Right lobe of liver (tissue), 6 donors: Measurements from ENCODE around the gene HTRA3. TPM values are rescaled to one million over a fixed set of nuclear protein-coding genes. Genes with fewer than 3 reads are reported as not detected.
A peak's percentile ranks its signal among the peaks of the same experiment; 100 is the strongest.

Experiments
- ATAC-seq, 4 donors: fragments of 200-7000 bp; cut with Tn5 transposase; one replicate each; pipeline ENCODE4 v1.9.1; 2020; ENCODE audit warnings: mild to moderate bottlenecking in 4 of 4, moderate library complexity in 4 of 4
- DNase-seq, 3 donors: peaks; one replicate each; pipeline ENCODE4 v3.0.0-alpha.2; 2020
- H3K27ac ChIP-seq, 3 donors: fragments of 200-600 bp; one replicate each; pipeline ENCODE4 v1.8.0; 2022
- H3K27me3 ChIP-seq, 2 donors: fragments of 200-600 bp; one replicate each; pipeline ENCODE4 v1.8.0; 2022
- H3K36me3 ChIP-seq, 4 donors: fragments of 200-600 bp; sonication (generic) in 1 of 4; one replicate each; pipeline versions ENCODE4 v1.5.1 to v1.8.0; 2017 to 2022; ENCODE audit warnings: control low read depth in 1 of 4
- H3K4me1 ChIP-seq, 4 donors: fragments of 200-600 bp; sonication (generic) in 1 of 4; one replicate each; pipeline versions ENCODE4 v1.5.1 to v1.8.0; 2017 to 2022; ENCODE audit warnings: control low read depth in 1 of 4
- H3K4me3 ChIP-seq, 3 donors: fragments of 200-600 bp; one replicate each; pipeline ENCODE4 v1.8.0; 2022
- H3K9me3 ChIP-seq, 4 donors: fragments of 200-600 bp; sonication (generic) in 1 of 4; one replicate each; pipeline versions ENCODE4 v1.5.1 to v1.8.0; 2017 to 2022; ENCODE audit warnings: control low read depth in 1 of 4
- CTCF ChIP-seq, 4 donors: fragments of 200-600 bp in 3 of 4; fragments of 450-650 bp in 1 of 4; IDR thresholded peaks; one replicate each; pipeline versions ENCODE4 v1.5.1 to v1.8.0; 2016 to 2022; ENCODE audit warnings: antibody characterized with exemption in 4 of 4, mild to moderate bottlenecking in 2 of 4
- POLR2A ChIP-seq: fragments of 450-650 bp; IDR thresholded peaks from one replicate; pipeline ENCODE4 v1.6.1; 2017; ENCODE audit warnings: antibody characterized with exemption, mild to moderate bottlenecking
- WGBS: methylation state at CpG from one replicate; pipeline ENCODE4 v1.1.6; 2018; ENCODE audit warnings: low coverage, low lambda C conversion rate; ENCODE audit not compliant: insufficient coverage; ENCODE audit errors: missing lambda C conversion rate; 5-methylcytosine and 5-hydroxymethylcytosine counted together
- intact Hi-C, 2 donors: fragments of 100-400 bp; cut with DNase I; formaldehyde crosslinking; loops; one replicate each; pipeline versions ENCODE4 v1.11.2 to v1.14.1; 2022
- total RNA-seq, 6 experiments: library from RNA; depleted of rRNA in 2 of 6; stranded (reverse); fragments of >200 nt in 2 of 6; fragmentation: NEBNext Ultra II Directional in 3 of 6; extraction: Animal tissue kit (Norgen Biotek cat#: 25700) in 3 of 6; gene quantifications; one replicate each; pipeline versions ENCODE4 v1.1.0 to v1.2.4, GENCODE V29; 2016 to 2023
- donor health status: DM: no; HTN: yes; CAD: no.
- donor health status: DM: no; HTN: no; CAD: no.
- donor health status: DM: no; HTN: no; CAD: no.
- donor health status: DM: no; HTN: yes; CAD: no.
- donor health status: DM: no; HTN: yes; CAD: no.

HTRA3 gene
- total RNA-seq, 6 experiments from 2014 or later, result 0.32 to 1.6 (median 1.0) TPM

GRCh38 chr4:8230033-8230432 is 39.5 kb upstream of the HTRA3 start:
- Histone ChIP-seq H3K27me3 (no peaks in the 10 kb centered on the region), H3K36me3 (peaks cover 0 to 23% (median 13%) of the 10 kb centered on the region in 4 donors), H3K27ac (no peak overlapping the region), H3K4me3 (no peak overlapping the region), H3K4me1 (peaks cover 0 to 17% (median 9%) of the 10 kb centered on the region in 4 donors), H3K9me3 (no peaks in the 10 kb centered on the region)
- intact Hi-C loops, result no loop called here
- peak in 1 of 3 donors; percentile 16 for DNase-seq
- TF ChIP-seq POLR2A, result no peak
- TF ChIP-seq CTCF (IDR thresholded peaks at IDR 0.05), result no peak
- WGBS, result 94% methylated on average over 11 of the region's 11 CpGs
- no peak for ATAC-seq

- WGBS, result 87% methylated on average over 5 of the region's 10 CpGs
- ATAC-seq (no peak), DNase-seq (peak in 1 of 3 donors; percentile 32)
- Histone ChIP-seq H3K36me3 (peaks cover under 1 to 31% (median 19%) of the 10 kb centered on the region in 4 donors), H3K4me1 (peaks cover 0 to 17% (median 9%) of the 10 kb centered on the region in 4 donors), H3K4me3 (no peak overlapping the region), H3K27me3 (no peaks in the 10 kb centered on the region), H3K9me3 (no peaks in the 10 kb centered on the region), H3K27ac (no peak overlapping the region)
- intact Hi-C loops, result no loop called here
- TF ChIP-seq CTCF (IDR thresholded peaks at IDR 0.05), result no peak
- TF ChIP-seq POLR2A, result no peak
Measured at GRCh38 chr4:8230891-8231290, 38.7 kb upstream of the HTRA3 start.

GRCh38 chr4:8231551-8232049 is 38.0 kb upstream of the HTRA3 start:
- H3K36me3 ChIP-seq, result peaks cover 3 to 39% (median 22%) of the 10 kb centered on the region in 4 donors

GRCh38 chr4:8232748-8233147 is 36.8 kb upstream of the HTRA3 start:
- Histone ChIP-seq H3K36me3 (peaks cover 6 to 42% (median 23%) of the 10 kb centered on the region in 4 donors), H3K4me1 (peaks cover 0 to 13% (median 8%) of the 10 kb centered on the region in 4 donors), H3K9me3 (no peaks in the 10 kb centered on the region), H3K27ac (no peak overlapping the region), H3K27me3 (no peaks in the 10 kb centered on the region), H3K4me3 (no peak overlapping the region)
- TF ChIP-seq POLR2A (no peak), CTCF (IDR thresholded peaks at IDR 0.05) (no peak)
- no CpG with 5 or more reads among the region's 11 CpGs for WGBS
- intact Hi-C loops, result no loop called here
- peak in 1 of 3 donors; percentile 38 for DNase-seq
- ATAC-seq, result no peak

More at GRCh38 chr4:8231551-8232049, 38.0 kb upstream of the HTRA3 start:
- no peaks in the 10 kb centered on the region for H3K9me3 ChIP-seq
- H3K4me1 ChIP-seq, result peaks cover 0 to 17% (median 9%) of the 10 kb centered on the region in 4 donors
- H3K4me3 ChIP-seq, result no peak overlapping the region
- no peak overlapping the region for H3K27ac ChIP-seq
- intact Hi-C loops, result no loop called here
- TF ChIP-seq CTCF (IDR thresholded peaks at IDR 0.05), result no peak
- no peak for TF ChIP-seq POLR2A
- no peaks in the 10 kb centered on the region for H3K27me3 ChIP-seq
- WGBS, result 92% methylated on average over 2 of the region's 21 CpGs
- ATAC-seq (no peak), DNase-seq (peak in 1 of 3 donors; percentile 48)
